HG03159 (cell line): Measurements from ENCODE around the gene CAMK2D.

Source experiments
- ATAC-seq: cut with Tn5 transposase; IDR thresholded peaks from one replicate; pipeline ENCODE4 v1.9.1; 2021; ENCODE audit warnings: mild to moderate bottlenecking, moderate library complexity; ENCODE audit not compliant: unreplicated experiment

Gene CAMK2D

GRCh38 chr4:113407409-113407808 is 354.1 kb downstream of the CAMK2D start:
- no peak for ATAC-seq

DNA sequence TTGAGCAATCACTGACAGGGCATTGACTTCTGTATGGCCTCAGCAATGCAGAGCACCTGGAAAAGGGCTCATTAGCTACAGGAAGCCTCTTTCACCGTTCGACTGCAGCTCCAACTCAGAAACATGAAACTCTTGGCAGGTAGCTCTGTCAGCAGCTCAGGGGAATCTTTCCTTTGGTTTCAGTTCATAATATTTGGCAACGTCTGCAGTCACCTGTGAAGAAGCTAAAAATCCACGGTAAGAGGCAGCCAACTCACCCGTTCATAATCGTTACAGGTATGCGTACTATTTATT is 354.9 kb downstream of the CAMK2D start:
- ATAC-seq, result no peak

DNA sequence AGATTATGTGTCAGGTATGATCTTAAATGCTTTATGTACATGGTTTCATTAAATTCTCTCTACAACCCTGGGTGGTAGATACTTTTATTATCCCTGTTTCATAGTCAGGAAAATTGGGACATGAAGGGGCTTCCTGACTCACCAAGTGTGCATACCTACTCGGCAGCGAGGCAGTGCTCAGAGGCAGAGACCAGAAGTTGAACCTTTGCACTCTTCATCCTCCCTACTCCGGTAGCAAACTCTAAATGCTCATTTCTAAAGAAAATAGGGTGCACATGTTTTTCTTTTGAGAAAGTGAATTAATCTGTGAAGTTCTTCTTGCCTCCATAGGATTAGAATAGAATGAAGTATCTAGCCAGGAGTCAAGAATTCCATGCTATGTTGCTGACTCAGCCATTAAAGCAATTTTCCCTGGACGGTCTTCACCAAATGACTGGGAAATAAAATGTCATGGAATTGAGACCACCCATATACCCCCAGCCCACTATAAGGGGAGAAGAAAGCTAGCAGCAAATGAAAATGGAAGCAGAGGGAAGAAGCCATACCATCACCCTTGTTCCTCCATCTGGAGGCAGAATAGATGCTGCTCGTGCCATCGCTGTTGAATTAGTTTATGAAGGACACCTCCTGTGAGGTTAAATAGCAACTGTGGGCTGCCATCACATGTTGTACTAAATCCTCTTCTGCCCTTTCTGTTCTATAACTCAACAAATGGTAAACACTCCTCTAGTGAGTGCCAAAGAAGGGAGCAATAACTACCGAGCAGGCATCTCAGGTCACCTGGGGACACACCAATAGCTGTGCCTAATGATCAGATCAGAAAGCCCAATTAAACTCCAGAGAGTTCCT is 355.4 kb downstream of the CAMK2D start:
- ATAC-seq, result no peak

- no peak for ATAC-seq
Measured at GRCh38 chr4:113404841-113405240, 356.7 kb downstream of the CAMK2D start.

- ATAC-seq, result no peak
Measured at GRCh38 chr4:113404167-113404571, 357.4 kb downstream of the CAMK2D start.
